Dedifferentiated amniotic fluid mesenchymal stem cell (primary cell): Measurements from ENCODE around the gene RSAD2.
A peak's percentile ranks its signal among the peaks of the same experiment; 100 is the strongest.
"Not testable (repeated sequence)": the region's sequence is repeated elsewhere in the genome, so short reads cannot be mapped to it uniquely, and the experiment has no call there.

ENCODE experiments used
- DNase-seq: peaks from one replicate; pipeline ENCODE4 v3.0.0-alpha.2; 2016; ENCODE audit errors: extremely low spot score

The RSAD2 gene, protein sequence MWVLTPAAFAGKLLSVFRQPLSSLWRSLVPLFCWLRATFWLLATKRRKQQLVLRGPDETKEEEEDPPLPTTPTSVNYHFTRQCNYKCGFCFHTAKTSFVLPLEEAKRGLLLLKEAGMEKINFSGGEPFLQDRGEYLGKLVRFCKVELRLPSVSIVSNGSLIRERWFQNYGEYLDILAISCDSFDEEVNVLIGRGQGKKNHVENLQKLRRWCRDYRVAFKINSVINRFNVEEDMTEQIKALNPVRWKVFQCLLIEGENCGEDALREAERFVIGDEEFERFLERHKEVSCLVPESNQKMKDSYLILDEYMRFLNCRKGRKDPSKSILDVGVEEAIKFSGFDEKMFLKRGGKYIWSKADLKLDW

DNA sequence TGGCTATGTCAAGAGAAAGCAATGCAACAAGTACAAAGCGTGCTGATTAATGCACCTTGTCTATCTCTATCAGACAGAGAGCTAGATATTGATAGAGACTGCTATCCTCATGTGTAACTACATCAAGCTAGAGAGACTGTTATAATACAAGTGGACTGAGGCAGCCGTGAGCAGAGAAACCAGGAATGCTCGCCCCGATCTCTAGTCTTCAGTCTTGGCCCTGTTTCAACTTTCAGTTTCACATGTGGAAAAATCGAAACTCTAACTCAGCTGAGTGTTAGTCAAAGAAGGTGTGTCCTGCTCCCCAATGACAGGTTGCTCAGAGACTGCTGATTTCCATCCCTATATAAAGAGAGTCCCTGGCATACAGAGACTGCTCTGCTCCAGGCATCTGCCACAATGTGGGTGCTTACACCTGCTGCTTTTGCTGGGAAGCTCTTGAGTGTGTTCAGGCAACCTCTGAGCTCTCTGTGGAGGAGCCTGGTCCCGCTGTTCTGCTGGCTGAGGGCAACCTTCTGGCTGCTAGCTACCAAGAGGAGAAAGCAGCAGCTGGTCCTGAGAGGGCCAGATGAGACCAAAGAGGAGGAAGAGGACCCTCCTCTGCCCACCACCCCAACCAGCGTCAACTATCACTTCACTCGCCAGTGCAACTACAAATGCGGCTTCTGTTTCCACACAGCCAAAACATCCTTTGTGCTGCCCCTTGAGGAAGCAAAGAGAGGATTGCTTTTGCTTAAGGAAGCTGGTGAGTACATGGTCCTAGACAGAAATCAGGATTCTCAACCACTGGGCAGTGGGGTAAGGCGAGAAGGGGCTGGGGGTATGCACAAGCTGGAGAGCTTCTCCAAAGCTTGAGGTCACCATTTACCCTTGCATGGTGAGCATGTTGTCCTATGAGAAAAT is at the start of gene RSAD2:
Gene RSAD2, plus strand, starts transcription at position 376 of the 903 bp plus-strand sequence. Its CDS starts 24 bp downstream, at position 400.
- peak; percentile 59 for DNase-seq

DNA sequence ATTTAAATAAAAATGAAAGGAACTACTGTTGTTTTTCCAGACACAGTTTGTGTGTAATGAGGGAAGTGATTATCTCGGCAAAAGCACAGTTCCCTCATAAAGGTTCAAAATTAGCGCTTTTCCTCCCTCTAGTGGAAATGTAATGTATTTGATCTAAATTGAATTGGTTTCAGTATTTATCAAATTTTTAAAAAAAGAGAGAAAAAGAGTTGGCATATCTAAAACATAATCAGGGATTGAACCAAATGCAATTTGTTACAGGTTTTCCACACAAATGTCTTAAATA is 49.3 kb upstream of the RSAD2 start:
- peak; percentile 68 for DNase-seq

DNA sequence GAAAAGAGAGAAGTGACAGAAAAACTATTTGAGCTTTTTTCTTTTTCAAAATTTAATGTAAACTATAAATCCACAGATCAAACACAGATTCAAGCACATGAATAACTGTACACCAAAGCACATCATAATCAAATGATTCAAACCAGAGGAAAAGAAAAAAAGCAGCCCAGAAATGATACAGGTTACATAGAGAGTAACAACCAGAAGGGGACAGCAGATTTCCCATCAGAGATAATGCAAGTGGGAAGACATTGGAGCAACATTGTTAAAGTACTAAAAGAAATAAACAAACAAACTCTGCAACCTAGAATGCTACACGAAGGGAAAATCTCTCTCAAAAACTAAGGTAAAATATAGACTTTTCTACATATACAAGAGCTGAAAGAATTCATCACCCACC is 46.3 kb upstream of the RSAD2 start:
- no peak for DNase-seq

DNA sequence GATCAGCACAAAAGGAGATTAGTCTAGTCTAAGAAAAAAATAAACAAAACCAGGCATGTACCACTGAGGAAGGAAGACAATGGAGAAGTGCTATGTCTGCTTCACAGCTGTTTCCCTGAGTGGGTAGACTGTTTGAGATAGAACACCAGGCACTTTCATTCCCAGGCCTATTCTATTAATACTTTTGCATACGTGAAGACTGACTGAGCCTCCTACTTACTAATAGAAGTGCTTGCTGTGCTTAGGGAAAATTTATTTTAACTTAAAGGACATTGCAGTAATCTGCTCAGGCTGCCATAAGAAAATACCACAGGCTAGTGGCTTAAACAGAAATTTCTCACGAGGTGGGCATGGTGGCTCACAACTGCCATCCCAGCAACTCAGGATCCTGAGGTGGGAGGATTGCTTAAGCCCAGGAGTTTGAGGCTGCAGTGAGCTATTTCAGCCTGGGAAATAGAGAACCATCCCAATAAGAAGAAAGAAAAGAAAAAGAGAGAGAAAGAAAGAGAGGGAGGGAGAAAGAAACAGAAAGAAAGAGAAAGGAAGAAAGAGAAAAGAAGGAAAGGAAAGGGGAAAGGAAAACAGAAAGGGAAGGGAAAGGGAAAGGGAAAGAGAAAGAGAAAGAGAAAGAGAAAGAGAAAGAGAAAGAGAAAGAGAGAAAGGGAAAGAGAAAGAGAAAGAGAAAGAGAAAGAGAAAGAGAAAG is 44.8 kb upstream of the RSAD2 start:
- DNase-seq: no peak

DNA sequence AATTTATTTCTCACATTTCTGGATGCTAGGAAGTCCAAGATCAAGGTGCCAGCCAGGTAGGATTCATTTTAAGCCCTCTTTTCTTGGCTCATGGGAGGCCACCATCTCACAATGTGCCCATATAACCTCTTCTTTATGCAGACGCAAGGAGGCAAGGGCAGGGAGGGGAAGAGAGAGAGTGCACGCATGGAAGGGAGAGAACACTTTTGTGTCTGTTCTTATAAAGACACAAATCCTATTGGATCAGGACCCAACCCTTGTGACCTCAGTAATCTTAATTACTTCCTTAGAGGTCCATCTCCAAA is 44.3 kb upstream of the RSAD2 start:
- no peak for DNase-seq

DNA sequence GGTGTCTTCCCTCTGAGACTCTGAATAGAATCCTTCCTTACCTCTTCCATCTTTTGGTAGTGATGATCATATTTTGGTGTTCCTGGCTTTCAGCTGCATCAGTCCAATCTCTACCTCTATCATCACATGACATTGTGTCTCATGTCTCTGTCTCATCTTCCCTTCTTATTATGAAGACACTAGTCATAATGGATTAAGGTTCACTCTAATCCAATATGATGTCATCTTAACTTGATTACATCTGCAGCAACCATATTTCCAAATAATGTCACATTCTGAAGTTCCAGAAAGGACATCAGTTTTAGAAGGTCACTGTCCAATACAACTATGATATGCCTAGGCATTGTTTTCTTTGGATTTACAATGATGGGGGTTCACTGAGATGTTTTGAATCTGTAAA is 43.4 kb upstream of the RSAD2 start:
- DNase-seq: no peak

DNA sequence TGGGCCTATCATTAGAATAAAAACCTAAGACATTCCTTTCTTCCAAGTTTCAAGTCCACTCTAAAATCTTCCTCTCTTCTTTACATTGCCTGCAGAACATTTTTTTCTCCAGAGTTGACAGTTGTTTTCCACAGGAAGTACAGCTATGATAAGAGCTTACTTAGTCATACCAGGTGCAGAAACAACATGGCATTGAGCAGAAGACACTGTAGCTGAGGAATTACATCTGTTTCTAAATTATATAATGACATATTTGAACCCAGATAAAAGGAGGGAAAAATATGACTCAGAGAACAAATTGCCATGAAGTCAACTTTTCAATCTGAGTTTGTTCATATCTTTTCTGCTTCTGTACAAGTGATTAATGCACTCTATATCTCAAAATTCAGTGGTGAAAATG is 42.1 kb upstream of the RSAD2 start:
- DNase-seq: no peak

DNA sequence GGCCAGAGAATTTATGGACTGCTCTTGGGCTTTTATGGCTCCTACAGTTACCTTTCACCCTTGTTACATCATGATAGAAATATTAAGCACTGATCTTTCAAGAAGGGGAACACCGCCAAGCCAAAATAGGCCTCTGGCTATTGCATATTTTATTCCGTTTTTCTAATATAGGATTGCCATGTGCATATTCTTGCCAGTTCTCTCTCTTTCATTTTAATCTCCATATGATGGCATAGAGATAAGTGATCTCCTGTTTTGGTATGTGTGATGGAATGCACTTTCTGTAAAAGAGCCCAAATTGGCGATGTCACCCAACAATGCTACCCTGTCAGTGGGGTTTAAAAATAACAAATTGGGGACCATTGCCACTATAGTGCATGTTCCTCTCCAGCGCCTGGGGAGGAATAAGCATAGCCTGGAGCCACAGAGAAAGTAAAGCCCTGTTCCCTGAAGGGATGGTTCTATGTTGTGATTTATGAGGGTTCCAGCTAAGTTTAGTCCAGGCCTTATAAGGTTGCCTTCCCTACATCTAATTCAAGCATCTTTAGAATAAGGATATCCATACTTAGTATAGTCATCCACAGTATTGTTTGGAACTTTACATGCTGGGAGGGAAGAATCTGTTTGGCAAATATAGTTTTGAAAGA is 38.8 kb upstream of the RSAD2 start:
- DNase-seq: no peak

DNA sequence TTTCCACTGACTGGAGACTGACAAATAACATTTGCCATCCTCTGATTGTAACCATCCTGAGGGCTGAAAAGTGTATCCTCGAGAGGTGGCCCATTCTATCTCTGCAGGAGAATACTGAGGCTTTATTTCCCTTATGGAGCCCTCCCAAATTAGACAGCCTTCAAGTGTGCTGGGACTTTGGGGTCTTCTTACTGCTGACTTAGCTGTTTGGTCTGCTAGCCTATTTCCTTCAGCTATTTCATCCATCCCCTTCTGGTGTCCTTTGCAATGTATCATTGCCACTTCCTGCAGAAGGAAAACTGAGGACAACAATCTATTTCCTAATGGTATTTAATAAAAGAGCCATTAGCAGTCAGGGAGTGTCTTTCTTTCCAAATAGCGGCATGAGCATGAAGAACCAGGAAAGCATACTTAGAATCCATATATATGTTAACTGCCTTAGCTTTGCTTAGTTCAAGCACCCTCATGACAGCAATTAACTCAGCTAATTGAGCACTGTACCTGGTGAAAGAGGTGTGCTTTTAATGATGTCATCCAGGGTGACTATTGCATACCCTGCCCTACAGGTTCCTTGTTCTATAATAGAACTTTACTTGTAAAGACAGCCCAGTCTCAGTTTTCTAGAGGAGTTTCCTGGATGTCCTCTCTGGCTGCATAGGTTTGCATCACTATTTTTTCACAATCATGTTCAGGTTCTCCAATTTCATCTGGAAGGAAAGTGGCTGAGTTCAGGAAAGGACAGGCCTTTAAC is 35.9 kb upstream of the RSAD2 start:
- no peak for DNase-seq

DNA sequence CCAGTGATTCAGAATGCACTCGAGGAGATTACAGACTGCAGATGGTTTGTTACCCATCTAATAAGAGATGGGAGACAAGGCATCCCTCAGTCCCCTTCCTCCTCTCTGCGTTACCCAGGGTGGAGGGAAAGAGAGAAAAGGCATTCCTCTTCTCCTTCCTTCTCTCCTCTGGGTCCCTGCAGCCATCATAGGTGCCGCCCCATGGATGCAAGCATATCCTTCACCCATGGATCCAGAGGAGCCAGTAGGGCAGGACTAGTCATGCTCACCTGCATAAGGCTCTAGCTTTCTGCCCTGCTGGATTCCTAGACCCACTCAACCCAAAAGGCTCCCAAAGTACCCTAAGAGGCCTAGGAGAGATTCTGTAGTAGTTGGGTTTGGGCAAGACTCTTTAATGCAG is 32.3 kb upstream of the RSAD2 start:
- DNase-seq: no peak

DNA sequence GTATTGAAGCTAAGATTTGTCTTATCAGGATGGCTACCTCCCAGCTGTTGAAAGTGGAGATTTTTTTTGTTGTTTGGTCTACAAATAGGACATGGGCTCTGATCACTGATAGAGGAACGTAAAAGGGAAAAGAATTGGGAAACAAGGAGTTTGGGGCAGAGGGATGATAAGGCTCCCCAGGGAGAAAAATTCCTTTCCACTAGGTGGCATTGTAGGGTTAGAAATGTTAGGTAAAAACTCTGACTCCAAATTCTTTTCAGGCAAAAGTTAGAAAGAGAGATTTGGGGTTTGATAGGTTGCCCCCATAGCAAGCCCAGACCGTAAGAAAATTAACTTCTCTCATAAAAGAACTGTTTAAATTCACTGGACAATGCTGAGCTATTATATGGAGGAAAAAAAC is 31.7 kb upstream of the RSAD2 start:
- no peak for DNase-seq

DNA sequence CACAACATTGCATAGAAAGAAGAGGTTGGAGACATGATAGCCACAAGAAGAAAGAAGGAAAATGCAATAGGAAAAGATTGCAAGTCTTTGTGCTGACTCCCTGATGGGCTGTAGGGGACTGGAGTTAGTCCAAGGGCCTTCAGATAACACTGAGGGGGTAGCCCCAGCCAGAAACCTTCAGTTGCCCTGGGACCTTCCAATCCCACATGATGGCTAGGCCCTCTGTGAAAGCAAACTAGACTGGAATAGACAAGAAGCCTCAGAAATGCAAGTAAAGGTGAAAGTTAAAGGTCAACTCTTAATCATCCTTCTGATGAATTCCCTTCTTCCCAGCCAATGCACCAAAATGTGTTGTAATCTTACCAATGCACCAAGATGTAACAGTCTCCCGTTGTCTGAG is 31.0 kb upstream of the RSAD2 start:
- DNase-seq: no peak

DNA sequence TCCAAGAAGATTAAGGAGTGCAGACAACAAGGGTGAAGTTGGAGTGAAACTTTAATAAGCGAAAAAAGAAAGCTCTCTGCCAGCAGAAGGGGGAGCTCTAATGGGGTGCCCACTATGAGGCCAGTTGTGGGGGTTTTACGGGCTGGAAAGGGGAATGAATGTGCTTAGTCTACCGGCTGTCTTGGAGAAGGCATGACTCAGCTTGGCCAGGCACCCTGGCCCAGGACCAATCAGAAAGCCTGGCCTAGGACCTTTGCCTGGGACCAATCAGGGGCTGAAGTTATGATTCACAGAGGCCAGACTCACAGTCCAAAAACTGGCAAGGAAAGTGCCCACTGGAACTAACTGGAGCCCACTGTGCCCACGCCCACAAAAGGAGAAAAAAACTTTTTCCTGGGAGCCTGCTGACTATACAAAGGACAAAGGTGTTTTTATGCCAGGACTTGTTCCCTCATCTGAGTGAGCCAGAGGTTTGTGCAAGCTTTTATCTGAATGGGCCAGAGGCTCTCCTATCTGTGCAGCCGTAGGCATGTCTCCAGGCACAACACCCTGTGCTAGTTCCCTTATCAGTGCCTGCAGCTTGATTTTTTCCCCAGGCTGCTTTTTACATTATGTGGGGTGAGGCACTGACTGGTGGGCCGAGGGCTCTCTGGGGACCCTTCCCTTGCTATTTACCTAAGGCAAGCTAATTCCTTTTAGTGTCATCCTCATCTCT is 30.5 kb upstream of the RSAD2 start:
- DNase-seq: no peak

DNA sequence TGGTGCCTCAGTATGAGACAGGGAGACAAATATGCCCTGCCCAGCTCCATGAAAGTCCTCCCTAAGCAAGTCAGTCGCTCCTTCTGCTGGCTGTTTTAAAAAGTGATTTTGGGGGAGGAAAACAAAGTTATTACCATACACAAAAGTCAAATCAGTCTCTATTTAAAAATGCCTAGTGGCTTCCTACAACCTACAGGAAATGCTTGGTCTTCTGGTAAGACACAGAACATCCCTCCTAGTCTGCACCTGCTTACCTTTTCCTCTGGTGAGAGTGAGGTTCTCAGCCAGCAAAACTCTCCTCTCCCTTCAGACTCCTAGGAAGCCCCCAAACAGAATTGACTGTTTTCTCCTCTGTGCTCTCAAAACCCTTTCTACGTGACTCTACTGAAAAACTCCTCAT is 25.4 kb upstream of the RSAD2 start:
- DNase-seq: no peak

DNA sequence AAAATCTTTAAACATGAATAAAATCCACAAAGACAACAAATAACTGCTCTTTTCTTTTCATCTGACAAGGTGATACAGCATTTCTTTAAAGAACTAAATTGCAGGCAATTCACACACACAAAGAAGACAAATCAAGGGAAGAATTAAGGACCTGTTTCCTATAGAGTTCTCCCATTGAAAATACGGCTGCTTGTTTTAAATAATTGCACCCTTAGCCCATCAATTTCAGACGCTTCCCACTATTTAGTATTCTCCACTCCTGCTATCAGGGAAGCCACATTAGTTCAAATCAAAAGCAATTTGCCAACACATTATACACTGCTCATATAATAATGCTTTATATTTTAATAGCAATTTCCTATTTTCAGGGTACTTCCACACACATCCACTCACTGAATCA is 23.2 kb upstream of the RSAD2 start:
- DNase-seq: no peak

DNA sequence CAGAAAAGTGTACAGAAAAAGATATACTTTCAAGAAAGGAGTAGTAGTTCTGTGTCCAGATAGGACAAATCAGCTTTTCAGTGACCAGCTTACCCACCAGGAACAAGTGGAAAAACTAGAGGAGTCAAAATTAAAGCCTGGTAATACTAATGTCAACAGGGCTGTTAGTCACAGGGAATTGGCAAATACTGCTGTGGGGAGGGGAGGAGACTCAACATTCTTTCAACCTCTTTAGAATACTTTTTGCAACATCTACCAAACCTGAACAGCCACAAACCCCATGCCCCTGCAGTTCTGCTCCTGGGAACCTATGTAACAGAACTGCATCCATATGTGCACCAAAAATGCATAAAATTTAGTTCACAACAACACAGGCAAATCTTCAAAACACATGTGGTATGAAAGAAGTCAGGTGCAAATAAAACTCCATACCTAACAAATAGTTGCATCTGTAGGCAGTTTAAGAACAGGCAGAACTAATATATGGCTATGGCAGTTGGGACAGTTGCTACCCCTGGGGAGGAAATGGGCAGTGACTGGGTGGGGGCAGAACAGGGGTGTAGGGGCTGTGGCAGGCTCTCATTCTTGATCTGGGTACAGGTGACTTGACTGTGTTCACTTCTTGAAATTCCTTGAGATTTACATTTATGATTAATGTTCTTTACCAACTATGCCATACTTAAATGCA is 21.6 kb upstream of the RSAD2 start:
- no peak for DNase-seq

DNA sequence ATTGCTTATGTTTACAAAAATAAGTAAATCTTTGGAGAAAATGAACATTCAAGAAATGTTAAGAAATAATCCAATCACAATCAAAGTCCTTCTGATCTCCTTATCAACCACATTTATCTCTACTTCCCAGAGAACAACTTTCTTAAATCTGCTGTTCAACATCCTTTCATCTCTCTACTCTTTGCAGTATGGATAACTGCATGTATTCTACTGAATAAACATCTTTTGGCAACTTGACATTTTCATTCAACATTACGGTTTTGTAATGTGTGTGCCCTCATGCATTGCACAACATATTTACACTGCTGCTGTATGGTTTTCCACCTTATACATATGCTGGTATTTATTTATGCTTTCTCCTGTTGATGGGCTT is 21.0 kb upstream of the RSAD2 start:
- DNase-seq: no peak

DNA sequence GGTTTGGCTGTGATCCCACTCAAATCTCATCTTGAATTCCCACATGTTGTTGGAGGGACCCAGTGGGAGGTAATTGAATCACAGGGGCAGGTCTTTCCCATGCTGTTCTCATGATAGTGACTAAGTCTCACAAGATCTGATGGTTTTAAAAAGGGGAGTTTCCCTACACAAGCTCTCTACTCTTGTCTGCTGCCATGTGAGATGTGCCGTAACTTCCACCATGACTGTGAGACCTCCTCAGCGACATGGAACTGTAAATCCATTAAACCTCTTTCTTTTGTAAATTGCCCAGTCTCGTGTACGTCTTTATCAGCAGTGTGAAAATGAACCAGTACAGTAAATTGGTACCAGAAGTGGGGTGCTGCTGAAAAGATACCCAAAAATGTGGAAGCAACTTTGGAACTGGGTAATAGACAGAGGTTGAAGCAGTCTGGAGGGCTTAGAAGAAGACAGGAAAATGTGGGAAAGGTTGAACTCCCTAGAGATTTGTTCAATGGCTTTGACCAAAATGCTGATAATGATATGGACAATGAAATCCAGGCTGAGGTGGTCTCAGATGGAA is 19.0 kb upstream of the RSAD2 start:
- not testable (repeated sequence) for DNase-seq

DNA sequence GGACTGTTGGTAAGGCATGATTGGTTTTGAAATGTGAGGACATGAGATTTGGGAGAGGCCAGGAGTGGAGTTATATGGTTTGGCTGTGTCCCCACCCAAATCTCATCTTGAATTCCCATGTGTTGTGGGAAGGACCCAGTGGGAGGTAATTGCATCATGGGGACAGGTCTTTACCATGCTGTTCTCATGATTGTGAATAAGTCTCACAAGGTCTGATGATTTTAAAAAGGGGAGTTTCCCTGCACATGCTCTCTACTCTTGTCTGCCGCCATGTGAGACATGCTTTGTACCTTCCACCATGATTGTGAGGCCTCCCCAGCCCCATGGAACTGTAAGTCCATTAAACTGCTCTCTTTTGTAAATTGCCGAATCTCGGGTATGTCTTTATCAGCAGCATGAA is 17.3 kb upstream of the RSAD2 start:
- no peak for DNase-seq

DNA sequence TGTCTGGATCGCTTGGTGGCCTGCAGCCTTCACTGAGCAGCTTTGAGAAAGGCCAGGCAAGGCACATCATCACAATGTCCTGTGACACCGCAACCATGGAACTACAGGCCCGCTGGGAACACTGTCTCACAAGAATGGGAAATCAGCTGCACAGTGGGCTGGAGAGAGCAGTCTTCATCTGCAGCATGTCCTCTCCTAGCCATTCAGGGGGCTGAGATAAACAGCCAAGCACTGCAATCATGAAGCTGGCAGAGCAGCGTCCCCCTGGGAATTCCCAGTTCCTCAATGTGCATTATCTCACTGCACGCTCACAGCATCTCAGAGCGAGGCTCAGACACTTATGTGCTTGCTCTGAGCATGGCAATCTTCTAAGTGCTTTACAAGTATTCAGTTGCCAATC is 13.8 kb upstream of the RSAD2 start:
- no peak for DNase-seq
